HS-27A (cell line): ENCODE results near the gene MRC2.

Experiments
- DNase-seq: peaks from one replicate; pipeline ENCODE4 v3.0.0-alpha.2; 2012; ENCODE audit warnings: low read depth, missing footprints

MRC2 gene

DNA sequence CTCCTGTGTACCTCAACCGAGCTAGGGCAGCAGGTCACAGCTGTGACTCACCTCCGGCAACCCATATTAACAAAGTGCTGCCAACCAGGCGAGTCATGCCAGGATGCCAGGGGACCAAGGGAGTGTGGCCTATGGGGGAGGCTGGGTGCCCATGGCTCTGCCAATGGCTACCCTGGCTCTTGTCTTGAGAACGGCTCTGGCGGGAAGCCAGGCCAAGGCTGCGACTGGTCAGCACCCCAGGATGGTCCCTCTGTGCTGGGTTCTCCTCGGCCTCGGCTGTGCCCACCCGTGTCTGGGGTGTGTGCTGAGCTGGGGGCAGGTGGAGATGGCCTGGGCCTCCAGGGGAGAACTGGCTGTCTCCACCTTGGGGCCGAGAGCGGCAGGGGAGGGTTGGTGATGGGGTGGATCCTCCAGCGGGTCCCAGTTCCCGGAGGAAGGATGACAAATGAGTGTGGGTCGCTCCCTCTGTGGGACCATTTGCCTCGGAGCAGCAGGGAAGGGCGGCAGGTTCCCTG, 75.8 kb downstream of the MRC2 start:
- DNase-seq = no peak

DNA sequence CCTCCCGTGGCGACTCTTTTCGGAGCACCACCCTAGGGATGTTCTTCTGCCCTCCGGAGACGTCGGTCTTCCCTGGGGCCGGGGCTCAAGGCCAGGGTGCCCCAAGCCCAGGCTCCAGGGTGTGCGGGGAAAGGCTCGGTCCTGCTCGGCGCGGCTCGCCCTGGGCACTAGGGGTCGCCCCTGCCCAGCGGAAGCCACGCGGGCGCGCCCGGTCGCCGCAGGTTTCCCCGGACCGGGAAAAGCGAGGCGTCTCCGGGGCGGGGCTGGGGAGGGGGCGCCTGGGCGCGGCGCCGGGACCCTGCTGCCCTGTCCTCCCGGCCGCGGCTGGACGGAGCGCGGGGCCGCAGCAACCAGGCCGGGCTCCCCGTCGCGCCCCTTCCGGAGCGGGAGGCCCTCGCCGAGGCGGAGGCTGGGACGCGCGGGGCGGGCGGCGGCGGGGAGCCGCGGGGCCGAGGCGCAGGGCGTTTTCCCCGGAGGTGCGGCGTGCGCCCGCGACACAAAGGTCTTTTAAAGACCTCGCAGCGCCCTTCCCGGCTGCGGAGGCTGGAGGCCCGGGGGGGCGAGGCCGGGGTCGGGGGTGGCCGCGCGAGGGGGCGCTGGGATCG, 76.4 kb downstream of the MRC2 start:
- DNase-seq = no peak

DNA sequence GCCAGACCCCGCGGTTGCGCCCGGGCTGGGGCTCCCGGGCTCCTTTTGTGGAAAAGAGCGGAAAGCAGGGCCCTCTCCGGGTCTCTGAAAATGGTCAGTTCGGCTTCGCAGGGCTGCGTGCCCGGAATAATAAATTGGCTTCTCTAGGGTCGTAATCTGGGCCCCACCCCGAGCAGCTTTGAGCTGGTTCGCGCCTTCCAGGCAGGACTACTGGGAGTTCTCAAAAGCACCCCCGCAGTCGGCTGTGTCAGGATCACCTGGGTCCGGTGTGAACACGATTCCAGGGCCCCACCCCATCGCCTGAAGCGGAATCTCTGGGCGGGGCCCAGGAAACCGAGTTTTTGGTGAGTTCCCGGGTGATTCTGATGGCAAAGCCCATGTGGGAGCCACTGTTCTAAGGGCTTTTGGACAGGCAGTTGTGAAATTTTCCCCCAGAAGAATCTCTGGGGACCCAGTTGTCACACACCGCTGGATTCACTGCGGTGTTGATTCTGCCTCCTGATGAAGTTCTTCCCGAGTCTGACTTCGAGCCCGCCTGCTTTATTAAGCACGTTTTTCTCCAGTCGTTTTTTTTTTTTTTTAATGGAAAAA, 77.0 kb downstream of the MRC2 start:
- DNase-seq = no peak

DNA sequence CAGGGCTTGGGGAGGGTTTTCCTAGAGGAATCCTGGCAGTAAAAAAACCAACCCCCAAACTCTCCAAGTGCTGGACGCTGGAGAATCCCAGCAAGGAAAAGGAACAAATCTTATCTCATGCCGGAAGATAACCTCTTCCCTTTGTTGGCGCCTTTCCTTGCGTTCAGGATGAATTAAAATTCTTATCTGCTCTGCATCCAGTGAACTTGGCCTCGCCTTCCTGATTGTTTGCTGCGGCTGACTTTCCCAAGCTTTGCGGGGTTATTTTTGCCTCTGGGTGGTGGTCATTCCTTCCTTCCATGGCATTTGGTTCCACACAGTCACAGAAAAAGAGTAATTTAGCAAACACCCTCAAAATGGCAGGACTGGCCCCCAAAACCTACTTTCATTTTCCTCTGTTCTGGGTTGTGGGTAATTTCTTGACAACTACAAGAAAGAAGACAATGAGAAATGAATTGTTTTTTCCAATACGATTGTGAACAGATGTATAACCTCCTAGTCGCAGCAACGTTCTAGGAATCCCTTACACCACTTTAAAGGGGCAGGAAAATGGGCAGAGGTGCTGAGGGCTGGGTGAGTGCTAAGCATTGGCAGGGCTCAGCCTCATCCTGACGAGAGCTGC, 77.8 kb downstream of the MRC2 start:
- DNase-seq = no peak

DNA sequence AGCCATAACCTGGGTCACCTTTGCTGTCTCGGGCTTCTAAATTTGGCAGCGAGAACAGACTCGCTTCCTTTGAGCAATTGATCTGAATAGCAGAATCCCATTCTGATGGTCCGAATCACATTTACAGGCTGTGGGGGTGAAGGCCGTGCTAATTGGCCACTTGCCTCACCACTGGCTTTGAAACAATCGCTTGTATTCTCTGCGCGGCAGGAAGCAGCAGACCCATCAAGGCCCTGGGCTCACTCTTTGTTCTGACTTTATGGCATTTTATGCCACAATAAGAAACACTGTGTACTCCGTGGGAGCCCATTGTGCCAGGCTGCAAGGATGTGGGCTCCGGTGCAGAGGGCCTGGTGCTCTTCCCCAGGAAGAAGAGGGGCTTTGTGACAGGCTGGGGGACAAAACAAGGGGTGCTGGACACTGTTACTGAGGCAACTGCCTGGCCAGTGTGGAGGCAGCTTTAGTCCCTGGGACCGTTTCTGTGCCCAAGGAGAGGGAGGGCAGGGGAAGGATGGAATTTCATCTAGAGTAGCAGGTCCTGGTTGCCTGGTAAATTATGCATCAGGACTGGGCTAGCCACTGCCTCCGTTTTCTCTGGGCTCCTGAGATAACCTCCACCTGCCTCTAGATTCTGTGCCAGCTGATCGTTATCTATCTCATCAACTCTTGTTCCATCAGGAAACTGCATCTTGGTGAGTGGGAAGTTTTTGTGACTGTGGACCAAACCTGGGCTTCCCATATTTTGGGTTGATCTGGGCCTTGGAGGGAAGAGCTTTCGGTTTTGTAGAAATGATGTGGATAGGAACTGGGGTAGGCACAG, 78.5 kb downstream of the MRC2 start:
- DNase-seq = no peak

DNA sequence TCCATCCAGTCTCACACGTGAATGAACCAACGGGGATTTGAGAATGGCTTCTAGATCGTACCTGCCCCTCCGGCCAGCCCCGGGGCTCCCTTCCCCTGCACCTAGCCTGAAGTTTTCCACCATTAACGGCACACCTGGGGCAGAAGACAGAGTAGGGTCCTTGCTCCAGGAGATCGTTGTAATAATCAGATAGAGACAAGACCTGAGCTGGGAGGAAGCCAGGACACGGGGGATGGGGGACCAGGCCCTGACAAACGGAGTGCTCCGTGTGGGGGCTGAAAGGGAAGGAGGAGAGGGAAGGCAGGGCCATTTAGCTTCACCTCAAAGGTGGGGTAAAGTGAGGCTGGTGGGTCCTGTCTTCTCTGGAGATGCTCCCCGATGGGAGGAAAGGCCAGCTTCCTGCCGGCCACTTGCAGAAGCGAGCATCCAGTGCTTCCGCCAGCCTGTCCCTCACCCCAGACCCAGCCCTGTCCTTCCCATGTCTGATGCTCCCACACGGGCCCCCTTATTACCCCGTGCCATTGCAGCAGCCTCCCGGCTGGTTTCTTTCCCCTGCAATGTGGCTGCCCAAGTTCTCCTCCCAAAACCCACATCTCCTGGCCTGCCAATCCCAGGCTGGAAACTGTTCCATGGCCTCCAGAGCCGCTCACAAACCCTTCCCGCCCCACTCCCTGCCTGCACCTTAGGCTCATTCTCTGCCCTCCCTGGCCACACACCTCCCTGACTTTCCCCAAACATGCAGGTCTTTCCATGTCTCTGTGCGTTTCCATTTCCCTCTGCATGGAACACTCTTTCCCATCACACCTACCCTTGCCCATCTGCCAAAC, 79.3 kb downstream of the MRC2 start:
- no peak for DNase-seq

DNA sequence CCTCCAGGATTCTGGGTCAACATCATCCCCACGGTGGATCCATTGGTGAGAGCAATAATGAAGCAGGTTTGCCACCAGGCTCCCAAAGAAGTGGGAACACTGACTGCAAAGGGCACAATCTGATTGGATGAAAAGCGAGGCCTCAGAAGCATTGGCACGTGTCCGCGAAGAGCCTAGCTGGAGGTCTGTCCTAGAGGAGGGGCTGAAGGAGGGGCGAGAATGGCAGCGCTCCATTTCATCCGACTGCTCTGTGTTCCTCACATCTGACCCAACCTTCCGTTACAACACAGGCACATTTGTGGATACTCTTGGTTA, 79.9 kb downstream of the MRC2 start:
- DNase-seq = no peak

DNA sequence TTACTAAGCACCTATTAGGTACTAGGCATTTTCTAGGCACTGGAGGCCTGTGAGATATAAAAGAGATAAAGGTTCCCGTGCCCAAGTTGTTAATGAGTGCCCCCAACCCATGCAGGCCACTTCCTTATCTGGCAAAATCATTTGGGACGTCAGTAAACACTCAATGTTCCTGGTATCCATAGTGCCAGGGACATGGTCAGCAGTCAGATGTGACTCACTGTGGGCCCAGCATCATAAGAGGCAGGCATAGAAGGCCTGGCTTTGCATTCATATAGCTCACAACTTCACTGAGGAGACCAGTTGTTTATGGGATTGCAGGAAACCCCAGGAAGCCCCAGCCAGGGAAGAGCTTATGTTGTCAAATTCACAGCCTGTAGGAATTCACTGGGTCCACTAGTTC, 81.1 kb downstream of the MRC2 start:
- DNase-seq = no peak

DNA sequence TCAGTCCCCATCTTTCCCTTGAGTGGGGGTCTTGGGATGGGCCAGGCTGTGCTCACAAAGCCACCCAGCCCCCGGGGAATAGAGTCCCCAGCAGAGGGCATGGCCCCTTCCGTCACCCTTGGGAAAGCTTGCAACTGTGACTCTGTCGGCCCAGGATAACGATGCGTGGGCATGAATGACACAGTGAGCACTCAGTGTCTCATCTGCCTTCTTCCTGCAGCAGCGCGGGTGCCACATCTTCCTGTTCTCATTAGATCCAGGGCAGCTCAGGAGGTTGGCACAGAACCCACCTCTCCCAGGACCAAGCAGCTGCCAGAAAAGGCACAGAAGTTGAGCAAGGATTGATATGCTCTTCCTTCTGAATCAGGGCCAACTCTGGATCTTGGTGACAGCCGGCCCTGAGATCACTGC, 84.7 kb downstream of the MRC2 start:
- no peak for DNase-seq

DNA sequence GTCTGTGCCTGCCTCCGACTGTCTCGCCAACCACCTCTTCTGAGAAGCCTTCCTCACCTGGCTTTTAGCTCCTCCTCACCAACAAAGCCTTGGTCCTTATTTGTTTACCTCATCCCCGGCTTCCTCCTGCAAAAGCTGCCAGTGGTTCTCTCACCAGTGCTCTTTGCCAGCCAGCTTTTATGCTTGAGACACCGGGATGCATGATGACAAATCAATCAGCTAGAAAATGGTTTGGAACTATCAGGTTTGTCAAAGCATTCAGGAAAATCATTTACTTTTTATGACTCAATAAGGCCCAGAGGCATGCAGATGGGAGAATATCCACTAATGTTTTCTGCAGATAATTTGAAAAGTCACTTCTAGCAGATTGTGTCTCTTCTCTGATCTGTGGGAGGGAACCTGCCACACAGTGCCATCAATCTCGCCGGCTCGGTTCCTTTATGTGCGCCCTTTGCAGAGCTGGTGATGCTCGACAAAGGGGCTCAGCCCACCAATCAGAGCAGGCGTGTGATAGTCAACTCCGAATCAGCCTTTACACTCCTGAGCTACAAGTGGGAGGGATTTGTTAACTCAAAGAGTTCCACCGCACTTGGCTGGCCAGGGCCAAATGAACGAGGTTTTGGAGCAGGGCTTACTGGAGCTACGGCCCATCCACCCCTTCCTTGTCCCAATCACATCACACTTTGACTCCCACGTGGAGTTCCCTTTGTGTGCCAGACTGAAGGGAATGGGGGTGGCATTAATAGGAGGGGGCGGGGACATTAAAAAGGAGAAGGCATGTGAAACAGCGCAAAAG, 85.8 kb downstream of the MRC2 start:
- DNase-seq = no peak

DNA sequence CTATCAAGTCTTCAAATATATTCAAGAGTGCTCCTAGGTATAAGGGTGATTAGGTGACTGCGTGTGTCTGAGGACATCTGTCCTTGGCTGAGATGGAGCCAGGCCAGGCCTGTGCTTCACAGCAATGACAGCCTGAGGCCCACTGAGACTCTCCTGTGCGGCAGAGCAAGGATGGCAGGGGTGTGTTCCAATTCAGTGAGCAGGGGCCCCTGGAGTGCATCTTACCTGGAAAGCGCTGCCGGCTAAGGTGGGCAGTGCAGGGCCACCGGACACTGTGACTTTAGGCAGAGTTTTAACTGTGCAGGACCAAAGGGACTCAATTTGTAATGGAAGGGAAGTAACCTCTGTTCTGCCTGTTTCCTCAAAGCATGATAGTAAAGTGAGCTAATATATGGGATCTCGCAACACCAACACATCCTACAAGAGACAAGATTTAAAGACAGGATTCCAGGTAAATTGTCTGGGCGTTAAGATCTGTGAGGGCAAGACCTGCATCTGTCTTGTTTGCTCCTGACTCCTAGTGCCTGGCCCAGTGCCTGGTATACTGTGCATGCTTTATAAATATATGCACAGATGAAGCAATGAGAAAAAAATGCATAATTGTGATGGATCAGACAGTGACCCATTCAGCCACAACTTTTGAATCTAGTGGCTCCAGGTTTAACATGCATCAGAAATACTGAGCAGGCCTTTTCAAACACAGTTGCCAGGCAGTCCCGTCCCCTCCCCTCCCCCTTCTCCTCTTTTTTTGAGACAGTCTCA, 86.7 kb downstream of the MRC2 start:
- DNase-seq = no peak

DNA sequence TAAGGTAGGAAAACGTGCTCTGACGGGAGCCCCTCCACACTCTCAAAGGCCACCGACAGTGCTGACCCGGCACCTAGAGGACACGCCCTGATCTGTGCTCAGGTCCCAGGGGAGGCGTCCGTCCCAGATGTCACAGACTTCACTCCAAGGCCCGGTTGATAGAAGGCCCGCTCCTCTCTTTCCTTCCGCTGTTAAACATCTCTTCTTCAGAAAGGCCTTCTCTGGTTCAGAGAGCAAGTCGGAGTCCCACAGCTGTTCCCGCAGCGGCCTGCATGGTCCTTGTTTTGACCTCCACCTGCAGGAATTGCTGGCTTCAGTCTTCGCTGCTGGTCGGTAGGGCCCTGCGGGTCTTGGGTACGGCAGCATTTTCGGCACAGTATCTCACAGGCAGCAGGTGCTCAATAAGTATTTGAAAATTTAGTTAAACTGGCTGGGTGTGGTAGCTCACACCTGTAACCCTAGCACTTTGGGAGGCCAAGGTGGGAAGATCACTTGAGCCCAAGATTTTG, 88.5 kb downstream of the MRC2 start:
- DNase-seq = no peak

DNA sequence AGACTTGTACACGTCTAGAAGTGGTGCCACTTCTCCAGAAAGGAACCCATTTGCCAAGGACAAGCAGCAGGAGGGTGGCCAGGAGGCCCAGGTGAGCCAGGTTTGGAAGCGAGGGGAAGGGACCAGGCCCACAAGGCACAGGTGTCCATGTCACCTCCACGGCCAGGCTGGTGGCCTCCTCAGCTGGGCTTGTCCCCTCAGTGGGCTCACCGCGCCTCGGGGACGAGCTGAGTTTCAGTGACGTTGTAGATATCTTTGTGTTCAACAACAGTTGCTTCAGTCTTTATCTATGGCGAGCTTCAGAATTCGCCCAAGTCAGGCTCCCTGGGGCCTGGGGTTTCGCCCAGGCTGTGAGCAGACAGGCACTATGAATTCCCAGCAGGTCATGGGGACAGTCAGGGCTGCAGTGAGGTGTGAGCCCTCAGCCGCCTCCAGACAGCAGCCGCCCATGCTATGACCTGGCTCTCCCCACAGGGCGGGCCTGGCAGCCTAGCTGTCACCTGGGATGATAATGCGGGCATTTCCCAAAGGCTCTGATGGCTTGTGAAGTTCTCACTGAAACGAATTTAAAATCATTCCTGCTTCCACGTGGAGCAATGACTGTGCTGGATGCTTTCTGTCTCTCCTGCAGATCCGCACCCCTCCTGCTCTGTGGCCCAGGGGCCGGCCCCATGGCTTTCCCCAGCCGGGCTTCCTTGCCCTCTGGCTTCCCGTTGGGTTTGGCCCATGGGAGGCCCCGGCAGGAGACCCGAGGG, 89.5 kb downstream of the MRC2 start:
- no peak for DNase-seq

DNA sequence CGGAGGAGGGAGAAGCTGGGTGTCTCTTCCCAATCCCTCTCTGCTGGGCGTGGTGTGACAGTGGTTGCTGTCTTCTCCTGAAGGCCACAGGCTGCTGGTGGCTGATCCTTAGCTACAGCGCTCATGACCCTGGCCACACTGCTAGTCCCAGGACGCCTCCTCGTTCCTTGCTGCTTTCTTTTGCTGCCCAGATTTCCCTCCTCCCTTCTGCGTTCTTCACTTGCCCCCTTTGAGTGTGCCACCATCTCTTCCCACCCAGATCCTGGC, 90.1 kb downstream of the MRC2 start:
- no peak for DNase-seq

DNA sequence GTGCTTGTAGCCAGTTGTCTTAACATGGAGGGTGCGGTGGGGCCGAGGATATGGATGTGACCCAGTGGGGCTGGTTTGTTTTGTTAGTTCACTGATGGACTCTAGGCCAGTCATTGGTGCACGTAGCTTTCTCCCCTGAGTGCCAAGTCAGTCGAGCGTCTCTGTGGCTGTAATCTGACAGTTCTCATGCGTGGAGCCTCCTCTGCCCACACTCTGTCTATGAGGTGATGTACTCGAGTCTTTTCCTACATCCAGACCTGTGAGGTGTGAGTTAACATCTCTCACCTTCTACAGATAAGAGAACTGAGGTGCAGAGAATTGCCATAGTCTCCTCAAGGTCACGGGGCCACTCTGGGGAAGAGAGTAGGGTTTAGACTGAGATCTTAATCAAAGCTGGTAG, 90.4 kb downstream of the MRC2 start:
- no peak for DNase-seq

DNA sequence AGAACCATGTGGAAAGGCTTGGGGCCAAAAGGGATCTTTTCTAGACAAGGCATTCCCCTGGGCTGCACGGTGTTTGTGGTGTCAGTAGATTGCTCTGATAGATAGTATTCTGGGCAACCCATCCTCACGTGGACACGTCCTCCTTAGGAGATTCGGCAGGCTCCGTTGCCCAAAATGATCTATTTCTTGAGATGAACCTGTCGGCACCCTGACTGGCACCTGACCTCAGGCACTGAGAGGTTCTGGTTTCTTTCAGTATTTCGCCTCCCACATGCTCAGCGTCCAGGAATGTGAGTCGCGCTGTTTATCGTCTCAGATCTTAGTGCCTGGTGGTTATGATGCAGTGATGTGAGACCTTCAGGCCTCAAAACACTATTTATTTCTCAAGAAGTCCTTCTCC, 91.0 kb downstream of the MRC2 start:
- no peak for DNase-seq

DNA sequence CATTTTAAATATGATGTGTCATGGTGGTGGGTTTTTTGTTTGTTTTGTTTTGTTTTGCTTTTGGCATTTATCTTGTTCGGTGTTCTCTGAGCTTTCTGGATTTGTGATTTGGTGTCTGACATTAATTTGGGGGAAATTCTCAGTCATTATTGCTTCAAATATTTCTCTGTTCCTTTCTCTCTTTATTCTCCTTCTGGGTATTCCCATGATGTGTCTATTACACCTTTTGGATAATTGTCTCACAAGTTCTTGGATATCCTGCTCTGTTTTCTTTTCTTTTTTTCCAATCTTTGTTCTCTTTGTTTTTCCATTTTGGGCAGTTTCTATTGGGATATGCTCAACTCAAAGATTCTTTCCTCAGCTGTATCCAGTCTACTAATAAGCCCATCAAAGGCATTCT, 92.1 kb downstream of the MRC2 start:
- DNase-seq = no peak

DNA sequence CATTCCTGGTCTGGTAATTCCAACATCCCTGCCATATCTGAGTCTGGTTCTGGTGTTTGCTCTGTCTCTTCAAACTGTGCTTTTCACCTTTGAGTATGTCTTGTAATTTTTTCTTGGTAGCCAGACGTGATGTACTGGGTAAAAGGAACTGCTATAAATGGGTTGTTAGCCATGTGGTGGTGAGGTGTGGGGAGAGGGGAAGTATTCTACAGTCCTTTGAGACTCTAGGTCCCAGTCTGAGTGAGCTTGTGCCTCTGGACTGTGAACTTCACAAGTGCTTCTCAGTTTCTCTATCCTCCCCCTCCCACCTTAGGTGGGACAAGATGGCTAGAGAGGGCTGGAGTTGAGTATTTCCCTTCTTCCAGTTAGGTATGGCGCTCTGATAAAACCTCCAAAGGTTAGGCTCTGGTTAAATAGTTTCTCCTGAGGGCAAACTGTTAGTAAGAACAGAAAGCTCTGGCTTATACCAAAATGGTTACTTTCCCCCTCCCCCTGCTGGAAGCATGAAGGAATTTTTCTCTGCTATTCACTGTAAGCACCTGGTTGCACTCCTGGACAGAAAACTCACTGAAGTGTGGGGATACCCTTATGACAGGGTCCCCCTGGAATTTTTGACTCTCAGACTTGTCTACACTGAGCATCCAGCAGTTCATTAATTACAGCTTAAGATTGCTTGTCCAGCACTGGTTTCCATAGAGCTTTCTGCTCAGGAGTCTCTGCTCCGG, 92.8 kb downstream of the MRC2 start:
- DNase-seq = no peak

DNA sequence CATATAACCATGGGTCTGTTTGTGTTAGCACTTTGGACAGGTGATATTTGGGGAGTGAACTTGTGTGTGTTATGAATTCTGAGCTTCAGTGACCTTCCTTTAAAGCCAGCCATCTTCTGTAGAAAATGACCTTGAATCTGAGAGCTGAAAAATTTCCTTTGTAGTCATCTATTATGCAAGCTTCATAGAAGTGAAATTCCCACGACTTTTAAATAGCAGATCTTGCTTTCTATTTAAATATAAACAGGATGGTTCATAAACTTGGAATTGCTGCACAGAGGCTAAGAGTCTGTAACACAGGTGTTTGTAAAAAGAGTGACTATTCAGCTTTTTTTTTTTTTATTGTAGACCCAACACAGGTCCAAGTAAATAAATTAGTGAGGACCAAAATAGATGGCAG, 95.2 kb downstream of the MRC2 start:
- no peak for DNase-seq
